Chondrocyte (in vitro differentiated cells): Measurements from ENCODE around the gene CSRP2. TPM values are rescaled to one million over a fixed set of nuclear protein-coding genes. Genes with fewer than 3 reads are reported as not detected.

Experiments used
- DNase-seq: peaks from one replicate; pipeline ENCODE4 v3.0.0; 2021; ENCODE audit warnings: mixed read lengths, low spot score
- H3K27ac Mint-ChIP-seq: one replicate; pipeline ENCODE4 v1.8.0; 2021; ENCODE audit warnings: mild to moderate bottlenecking, moderate library complexity, mixed read lengths; ENCODE audit not compliant: unreplicated experiment
- H3K27me3 Mint-ChIP-seq: 2 replicates; pipeline ENCODE4 v1.8.0; 2021; ENCODE audit warnings: low read depth, mixed read lengths
- H3K36me3 Mint-ChIP-seq: 2 replicates; pipeline ENCODE4 v1.8.0; 2021; ENCODE audit warnings: low read depth, mixed read lengths
- H3K4me1 Mint-ChIP-seq: 2 replicates; pipeline ENCODE4 v1.8.0; 2021; ENCODE audit warnings: low read depth, mild to moderate bottlenecking, mixed read lengths
- H3K4me3 Mint-ChIP-seq: one replicate; pipeline ENCODE4 v1.8.0; 2021; ENCODE audit warnings: mild to moderate bottlenecking, moderate library complexity, mixed read lengths; ENCODE audit not compliant: unreplicated experiment
- H3K9me3 Mint-ChIP-seq: 2 replicates; pipeline ENCODE4 v1.8.0; 2021; ENCODE audit warnings: low read depth, mixed read lengths
- CTCF ChIP-seq: fragments of 200-600 bp; sonication (generic); IDR thresholded peaks from 2 replicates; pipeline ENCODE4 v1.5.0; 2021; ENCODE audit warnings: antibody characterized with exemption, mild to moderate bottlenecking, moderate library complexity
- total RNA-seq: library from RNA; stranded (reverse); gene quantifications from 3 replicates; pipeline ENCODE4 v1.2.1, GENCODE V29; 2021

CSRP2 gene
- total RNA-seq, 1 donor from 2014 or later, result 215 TPM

DNA sequence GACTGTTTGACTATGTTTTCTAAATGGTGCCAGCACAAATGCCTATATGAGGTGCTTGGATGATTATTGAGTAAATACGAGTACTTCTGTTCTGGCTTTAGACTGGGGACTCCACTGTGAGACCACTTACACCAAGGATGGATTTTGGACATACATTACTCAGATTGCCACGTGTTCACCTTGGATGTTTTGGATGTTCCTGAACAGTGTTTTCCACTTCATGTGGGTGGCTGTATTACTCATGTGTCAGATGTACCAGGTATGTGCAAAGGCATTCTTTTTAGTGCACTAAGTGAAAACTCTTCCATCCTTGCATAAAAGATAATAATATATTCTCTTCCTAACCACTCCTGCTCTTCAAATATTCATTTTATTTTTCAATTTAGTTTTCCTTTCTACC is 30.7 kb downstream of the CSRP2 start:
- H3K36me3 Mint-ChIP-seq, result peaks cover 16% of the 10 kb centered on the region
- H3K9me3 Mint-ChIP-seq, result no peaks in the 10 kb centered on the region
- no peak overlapping the region for H3K4me3 Mint-ChIP-seq
- peaks cover 12% of the 10 kb centered on the region for H3K4me1 Mint-ChIP-seq
- no peak for TF ChIP-seq CTCF
- H3K27me3 Mint-ChIP-seq, result no peaks in the 10 kb centered on the region
- no peak overlapping the region for H3K27ac Mint-ChIP-seq
- no peak for DNase-seq

DNA sequence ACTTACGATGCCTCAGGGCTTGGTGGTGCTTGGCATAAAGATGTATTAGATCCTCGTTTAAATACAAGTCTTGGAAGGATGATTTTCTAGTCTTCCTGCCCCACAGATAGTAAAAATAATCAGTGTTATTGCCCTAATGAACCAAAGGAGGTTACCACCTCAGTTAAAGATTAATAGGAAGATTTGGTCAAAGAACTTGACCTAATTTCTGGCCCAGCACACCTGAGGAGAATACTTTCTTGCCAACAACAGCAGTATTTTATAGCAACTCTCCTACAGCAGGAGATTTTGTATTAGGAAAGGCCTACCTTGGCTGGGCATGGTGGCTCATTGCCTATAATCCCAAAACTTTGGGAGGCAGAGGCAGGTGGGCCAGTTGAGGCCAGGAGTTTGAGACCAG is 31.6 kb downstream of the CSRP2 start:
- no peak for TF ChIP-seq CTCF
- no peak for DNase-seq
- Mint-ChIP-seq H3K36me3 (peaks cover 16% of the 10 kb centered on the region), H3K27me3 (no peaks in the 10 kb centered on the region), H3K9me3 (no peaks in the 10 kb centered on the region), H3K4me3 (no peak overlapping the region), H3K27ac (no peak overlapping the region), H3K4me1 (peaks cover 8% of the 10 kb centered on the region)

GRCh38 chr12:76836633-76837032 is 42.2 kb downstream of the CSRP2 start:
- Mint-ChIP-seq H3K4me1 (no peaks in the 10 kb centered on the region), H3K36me3 (peaks cover 3% of the 10 kb centered on the region), H3K9me3 (peaks cover 2% of the 10 kb centered on the region), H3K27me3 (no peaks in the 10 kb centered on the region), H3K4me3 (no peak overlapping the region), H3K27ac (no peak overlapping the region)
- no peak for TF ChIP-seq CTCF
- no peak for DNase-seq

DNA sequence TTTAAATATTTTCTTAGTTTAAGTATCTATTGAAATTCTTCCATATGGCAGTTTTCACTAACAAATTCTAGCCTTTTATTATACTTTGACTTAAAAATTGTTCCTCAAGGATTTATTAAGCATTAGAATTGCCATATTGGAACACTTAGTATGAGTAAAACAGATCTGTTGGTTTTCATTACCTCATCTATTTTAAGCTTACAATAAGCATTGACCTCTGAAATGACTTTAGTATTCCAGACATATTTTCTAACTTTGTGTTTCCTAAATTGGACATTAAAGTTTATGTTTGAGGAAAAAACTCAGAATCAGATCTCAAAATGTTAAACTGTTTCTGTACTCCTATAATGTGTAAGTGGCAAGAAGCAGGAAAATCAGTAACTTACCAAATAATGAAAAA is 48.4 kb downstream of the CSRP2 start:
- peaks cover 2% of the 10 kb centered on the region for H3K9me3 Mint-ChIP-seq
- TF ChIP-seq CTCF, result no peak
- H3K27ac Mint-ChIP-seq, result peak overlapping the region; percentile 29
- peaks cover 31% of the 10 kb centered on the region for H3K4me1 Mint-ChIP-seq
- H3K27me3 Mint-ChIP-seq, result no peaks in the 10 kb centered on the region
- peaks cover 9% of the 10 kb centered on the region for H3K36me3 Mint-ChIP-seq
- no peak overlapping the region for H3K4me3 Mint-ChIP-seq
- no peak for DNase-seq

DNA sequence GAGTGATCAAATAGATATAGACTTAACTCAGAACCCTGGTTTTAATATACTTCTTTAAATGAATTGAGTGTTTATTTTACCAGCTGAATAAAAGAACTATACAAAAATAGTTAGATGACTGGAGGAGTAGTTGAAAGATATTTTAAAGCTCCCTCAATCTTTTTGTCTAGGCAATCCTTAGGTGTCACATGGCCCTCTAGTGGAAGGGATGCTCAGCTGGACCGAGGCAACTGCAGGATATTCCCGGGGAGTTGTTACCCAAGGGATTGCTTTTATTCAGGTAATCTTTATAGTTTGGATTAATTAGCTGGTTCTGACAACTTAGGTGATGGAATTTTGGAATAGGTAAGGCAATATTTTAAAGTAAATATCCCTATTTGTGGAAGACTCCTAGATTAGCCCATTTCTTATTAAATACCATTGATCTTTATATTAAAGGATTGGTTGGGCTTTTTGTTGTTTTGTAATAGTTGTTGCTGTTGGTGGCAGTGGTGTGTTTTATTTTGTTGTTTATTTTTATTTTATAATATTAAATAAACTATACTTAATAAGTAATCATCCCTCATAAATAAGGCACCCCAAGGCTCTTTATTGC is 57.8 kb downstream of the CSRP2 start:
- no peaks in the 10 kb centered on the region for H3K9me3 Mint-ChIP-seq
- no peak for DNase-seq

More for the DNA sequence above, 57.8 kb downstream of the CSRP2 start:
- Mint-ChIP-seq H3K4me3 (no peak overlapping the region), H3K36me3 (peaks cover 2% of the 10 kb centered on the region), H3K27ac (peak overlapping the region; percentile 24), H3K27me3 (no peaks in the 10 kb centered on the region), H3K4me1 (peaks cover 15% of the 10 kb centered on the region)
- TF ChIP-seq CTCF, result peak; percentile 84
